ENCODE data around the gene MYPN. TPM values are rescaled to one million over a fixed set of nuclear protein-coding genes. Genes with fewer than 3 reads are reported as not detected.

MYPN gene
- total RNA-seq, 4 donors from 2014 or later: 0.16 TPM; not detected in 3

- no peak for DNase-seq (ENCODE audit: low spot score in 2 of 2)
- WGBS: 76% methylated on average over 3 of the region's 3 CpGs
- Histone ChIP-seq H3K4me3 (no peak overlapping the region), H3K27ac (no peak overlapping the region), H3K4me1 (no peaks in the 10 kb centered on the region), H3K27me3 (no peaks in the 10 kb centered on the region), H3K36me3 (no peaks in the 10 kb centered on the region), H3K9me3 (no peaks in the 10 kb centered on the region)
- TF ChIP-seq POLR2AphosphoS5 (IDR thresholded peaks at IDR 0.05) (no peak), EP300 (IDR thresholded peaks at IDR 0.05) (no peak)
Measured at GRCh38 chr10:68145705-68146104, 36.4 kb downstream of the MYPN start.

- Histone ChIP-seq H3K27ac (no peak overlapping the region), H3K27me3 (no peaks in the 10 kb centered on the region), H3K9me3 (no peaks in the 10 kb centered on the region), H3K4me1 (no peaks in the 10 kb centered on the region), H3K36me3 (no peaks in the 10 kb centered on the region), H3K4me3 (no peak overlapping the region)
- no peak for DNase-seq (ENCODE audit: low spot score in 2 of 2)
- WGBS: 86% methylated on average over 1 of the region's 1 CpG
- TF ChIP-seq POLR2AphosphoS5 (IDR thresholded peaks at IDR 0.05) (no peak), CTCF (IDR thresholded peaks at IDR 0.05) (no peak), EP300 (IDR thresholded peaks at IDR 0.05) (no peak), POLR2A (IDR thresholded peaks at IDR 0.05) (no peak)
Measured at GRCh38 chr10:68146133-68146532, 36.8 kb downstream of the MYPN start.

GRCh38 chr10:68151453-68151852 is 42.2 kb downstream of the MYPN start:
- Histone ChIP-seq H3K27me3 (no peaks in the 10 kb centered on the region), H3K9me3 (no peaks in the 10 kb centered on the region), H3K4me1 (peaks cover 18% of the 10 kb centered on the region), H3K36me3 (no peaks in the 10 kb centered on the region), H3K27ac (no peak overlapping the region), H3K4me3 (no peak overlapping the region)
- no peak for DNase-seq (ENCODE audit: low spot score in 2 of 2)
- 89% methylated on average over 1 of the region's 1 CpG for WGBS
- TF ChIP-seq EP300 (IDR thresholded peaks at IDR 0.05) (no peak), CTCF (IDR thresholded peaks at IDR 0.05) (no peak), POLR2A (IDR thresholded peaks at IDR 0.05) (no peak), POLR2AphosphoS5 (IDR thresholded peaks at IDR 0.05) (no peak)

- no peaks in the 10 kb centered on the region for H3K27me3 ChIP-seq
- H3K27ac ChIP-seq: no peak overlapping the region
- H3K4me1 ChIP-seq: peaks cover 21% of the 10 kb centered on the region
- DNase-seq (ENCODE audit: low spot score in 2 of 2): no peak
- no peaks in the 10 kb centered on the region for H3K9me3 ChIP-seq
- no peak for TF ChIP-seq CTCF (IDR thresholded peaks at IDR 0.05)
- peak in 2 of 3 donors; percentile 41 to 74 for TF ChIP-seq POLR2AphosphoS5 (IDR thresholded peaks at IDR 0.05)
- 12% methylated on average over 8 of the region's 8 CpGs for WGBS
- no peak overlapping the region for H3K4me3 ChIP-seq
- H3K36me3 ChIP-seq: no peaks in the 10 kb centered on the region
Measured at GRCh38 chr10:68153473-68154210, 44.4 kb downstream of the MYPN start.

GRCh38 chr10:68154211-68154497 is 44.9 kb downstream of the MYPN start:
- Histone ChIP-seq H3K9me3 (no peaks in the 10 kb centered on the region), H3K36me3 (no peaks in the 10 kb centered on the region), H3K4me3 (no peak overlapping the region), H3K4me1 (peaks cover 21% of the 10 kb centered on the region), H3K27ac (no peak overlapping the region), H3K27me3 (no peaks in the 10 kb centered on the region)
- 10% methylated on average over 3 of the region's 3 CpGs for WGBS
- TF ChIP-seq POLR2A (IDR thresholded peaks at IDR 0.05) (no peak), CTCF (IDR thresholded peaks at IDR 0.05) (no peak), EP300 (IDR thresholded peaks at IDR 0.05) (no peak)
- no peak for DNase-seq (ENCODE audit: low spot score in 2 of 2)

All from suprapubic skin (tissue), 4 donors.